Dermis blood vessel endothelial cell (primary cell): ENCODE measurements around the gene SYN1. TPM values are rescaled to one million over a fixed set of nuclear protein-coding genes. Genes with fewer than 3 reads are reported as not detected.

Source experiments
- total RNA-seq: library from RNA; depleted of rRNA; stranded (reverse); fragments of >200 nt; gene quantifications from 2 replicates; pipeline ENCODE4 v1.2.3, GENCODE V29; 2014

SYN1 gene
- total RNA-seq, 1 donor from 2014 or later, result not detected

Other genes with a start within 250 kb of the SYN1 start
- gene ZNF157, start 249.3 kb downstream of the SYN1 start, total RNA-seq, result 0.17 TPM in 1 of 2 replicates, not detected in the other
- 9.2 and 11.8 TPM in 2 replicates for gene ZNF41, start 136.6 kb downstream of the SYN1 start, total RNA-seq
- 10.4 and 17.7 TPM in 2 replicates for gene ARAF, start 58.7 kb downstream of the SYN1 start, total RNA-seq
- gene TIMP1, start 37.4 kb downstream of the SYN1 start, total RNA-seq, result 66.4 and 102 TPM in 2 replicates
- 0.19 and 0.85 TPM in 2 replicates for gene CFP, start 10.1 kb upstream of the SYN1 start, total RNA-seq
- 13.4 and 17.6 TPM in 2 replicates for gene ELK1, start 30.7 kb upstream of the SYN1 start, total RNA-seq
- gene UXT, start 39.3 kb upstream of the SYN1 start, total RNA-seq, result 58.9 and 95.6 TPM in 2 replicates
- 6.7 and 10.0 TPM in 2 replicates for gene ZNF81, start 217.0 kb upstream of the SYN1 start, total RNA-seq